B cell (primary cell): ENCODE data around the gene NPNT.

Source experiments
- EZH2 ChIP-seq: IDR thresholded peaks from 2 replicates; pipeline ENCODE4 v1.6.1; 2012; ENCODE audit warnings: borderline replicate concordance, low read depth, mild to moderate bottlenecking, moderate library complexity, low read length; ENCODE audit not compliant: insufficient read depth, poor library complexity, severe bottlenecking
- TF ChIP-seq, protein P1 (sequence below): fragments of 200-600 bp; IDR thresholded peaks from one replicate; pipeline ENCODE4 v1.8.0; 2022; ENCODE audit warnings: antibody characterized with exemption, mild to moderate bottlenecking

DNA sequence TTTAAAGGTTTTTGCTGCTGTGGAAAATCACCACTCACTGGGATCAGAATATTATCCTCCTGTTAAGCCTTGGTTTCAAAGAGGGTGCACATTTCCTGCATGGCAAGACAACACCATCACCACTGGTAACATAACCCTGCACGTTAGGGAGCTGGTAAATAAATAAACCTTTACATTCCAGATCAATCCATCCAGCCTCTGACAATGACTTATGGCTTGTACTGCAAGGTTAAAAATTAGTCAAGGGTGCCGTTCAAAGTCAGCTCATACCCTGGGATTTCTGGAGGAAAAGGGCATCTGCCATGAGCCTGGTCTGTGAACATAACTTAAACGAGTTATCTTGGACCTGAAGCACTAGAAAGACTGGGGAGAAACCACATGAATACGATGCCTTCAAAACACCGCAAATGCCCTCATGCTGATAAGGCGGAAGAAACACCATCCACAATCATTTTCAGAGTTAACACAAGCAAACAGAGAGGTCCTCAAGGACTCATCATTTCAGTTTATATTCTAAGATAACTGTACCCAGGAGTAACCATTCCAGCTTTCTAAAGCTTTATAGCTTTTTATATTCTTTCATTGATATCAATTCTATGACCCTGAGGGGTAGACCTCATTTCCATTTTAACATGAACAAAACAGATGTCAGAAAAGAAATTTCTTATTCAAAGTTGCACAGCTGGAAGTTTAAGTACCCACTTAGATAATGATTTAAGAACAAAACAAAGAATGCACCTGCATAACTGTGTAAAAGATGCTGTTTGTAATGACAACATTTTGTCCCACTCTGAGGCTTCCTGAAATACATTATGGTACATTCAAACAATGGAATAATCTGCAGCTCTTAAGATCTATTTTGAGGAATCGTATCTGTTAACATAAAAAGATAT lies 103.1 kb downstream of the NPNT start:
- TF ChIP-seq, protein P1, sequence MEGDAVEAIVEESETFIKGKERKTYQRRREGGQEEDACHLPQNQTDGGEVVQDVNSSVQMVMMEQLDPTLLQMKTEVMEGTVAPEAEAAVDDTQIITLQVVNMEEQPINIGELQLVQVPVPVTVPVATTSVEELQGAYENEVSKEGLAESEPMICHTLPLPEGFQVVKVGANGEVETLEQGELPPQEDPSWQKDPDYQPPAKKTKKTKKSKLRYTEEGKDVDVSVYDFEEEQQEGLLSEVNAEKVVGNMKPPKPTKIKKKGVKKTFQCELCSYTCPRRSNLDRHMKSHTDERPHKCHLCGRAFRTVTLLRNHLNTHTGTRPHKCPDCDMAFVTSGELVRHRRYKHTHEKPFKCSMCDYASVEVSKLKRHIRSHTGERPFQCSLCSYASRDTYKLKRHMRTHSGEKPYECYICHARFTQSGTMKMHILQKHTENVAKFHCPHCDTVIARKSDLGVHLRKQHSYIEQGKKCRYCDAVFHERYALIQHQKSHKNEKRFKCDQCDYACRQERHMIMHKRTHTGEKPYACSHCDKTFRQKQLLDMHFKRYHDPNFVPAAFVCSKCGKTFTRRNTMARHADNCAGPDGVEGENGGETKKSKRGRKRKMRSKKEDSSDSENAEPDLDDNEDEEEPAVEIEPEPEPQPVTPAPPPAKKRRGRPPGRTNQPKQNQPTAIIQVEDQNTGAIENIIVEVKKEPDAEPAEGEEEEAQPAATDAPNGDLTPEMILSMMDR = no peak
- no peak for TF ChIP-seq EZH2
